Gastroesophageal sphincter (tissue), 4 donors: ENCODE results near the gene SARS1. TPM values are rescaled to one million over a fixed set of nuclear protein-coding genes. Genes with fewer than 3 reads are reported as not detected.

Experiments used
- ATAC-seq: fragments of 150-250 bp; one replicate; pipeline ENCODE4 v1.9.1; 2016; ENCODE audit warnings: mild to moderate bottlenecking, moderate library complexity
- H3K27ac ChIP-seq, 4 donors: fragments of 200-600 bp; sonication (generic) in 3 of 4; 1 replicate in 3 of 4; 2 replicates in 1 of 4; pipeline ENCODE4 v1.5.1; 2016 to 2019
- H3K27me3 ChIP-seq: fragments of 200-600 bp; sonication (generic); one replicate; pipeline ENCODE4 v1.5.1; 2019
- H3K36me3 ChIP-seq, 2 donors: fragments of 200-600 bp; sonication (generic); one replicate each; pipeline ENCODE4 v1.5.1; 2019; ENCODE audit warnings: control low read depth in 1 of 2
- H3K4me1 ChIP-seq, 3 donors: fragments of 200-600 bp; sonication (generic); 1 replicate in 2 of 3; 2 replicates in 1 of 3; pipeline ENCODE4 v1.5.1; 2016 to 2019; ENCODE audit warnings: control low read depth in 2 of 3
- H3K4me3 ChIP-seq, 2 donors: fragments of 200-600 bp; sonication (generic); one replicate each; pipeline ENCODE4 v1.5.1; 2019; ENCODE audit warnings: mild to moderate bottlenecking in 1 of 2, moderate library complexity in 1 of 2
- H3K9me3 ChIP-seq, 3 donors: fragments of 200-600 bp; sonication (generic); one replicate each; pipeline ENCODE4 v1.5.1; 2017 to 2019; ENCODE audit warnings: control low read depth in 2 of 3
- EP300 ChIP-seq: sonication (generic); formaldehyde crosslinking; IDR thresholded peaks from one replicate; pipeline ENCODE4 v1.6.1; 2017; ENCODE audit warnings: antibody characterized with exemption, mild to moderate bottlenecking
- POLR2A ChIP-seq, 2 donors: fragments of 450-650 bp; IDR thresholded peaks; one replicate each; pipeline ENCODE4 v1.6.1; 2017; ENCODE audit warnings: antibody characterized with exemption in 2 of 2, mild to moderate bottlenecking in 2 of 2, moderate library complexity in 1 of 2
- POLR2AphosphoS5 ChIP-seq: sonication (generic); formaldehyde crosslinking; IDR thresholded peaks from one replicate; pipeline ENCODE4 v1.6.1; 2017; ENCODE audit warnings: antibody characterized with exemption
- WGBS, 2 donors: methylation state at CpG; one replicate each; pipeline ENCODE4 v1.1.5; 2018; ENCODE audit warnings: low coverage in 1 of 2; 5-methylcytosine and 5-hydroxymethylcytosine counted together
- total RNA-seq, 4 donors: library from RNA; depleted of rRNA; stranded (reverse); fragments of >200 nt; gene quantifications; one replicate each; pipeline ENCODE4 v1.1.0, GENCODE V29; 2016
- TF ChIP-seq, protein P1 (sequence below), 4 experiments: fragments of 200-600 bp in 2 of 4; fragments of 450-650 bp in 2 of 4; sonication (generic) in 1 of 4; IDR thresholded peaks; one replicate each; pipeline ENCODE4 v1.5.1; 2017 to 2019; ENCODE audit warnings: antibody characterized with exemption in 4 of 4, mild to moderate bottlenecking in 2 of 4, moderate library complexity in 2 of 4

Gene SARS1
- total RNA-seq, 4 donors from 2014 or later: 154 to 187 (median 158) TPM

DNA sequence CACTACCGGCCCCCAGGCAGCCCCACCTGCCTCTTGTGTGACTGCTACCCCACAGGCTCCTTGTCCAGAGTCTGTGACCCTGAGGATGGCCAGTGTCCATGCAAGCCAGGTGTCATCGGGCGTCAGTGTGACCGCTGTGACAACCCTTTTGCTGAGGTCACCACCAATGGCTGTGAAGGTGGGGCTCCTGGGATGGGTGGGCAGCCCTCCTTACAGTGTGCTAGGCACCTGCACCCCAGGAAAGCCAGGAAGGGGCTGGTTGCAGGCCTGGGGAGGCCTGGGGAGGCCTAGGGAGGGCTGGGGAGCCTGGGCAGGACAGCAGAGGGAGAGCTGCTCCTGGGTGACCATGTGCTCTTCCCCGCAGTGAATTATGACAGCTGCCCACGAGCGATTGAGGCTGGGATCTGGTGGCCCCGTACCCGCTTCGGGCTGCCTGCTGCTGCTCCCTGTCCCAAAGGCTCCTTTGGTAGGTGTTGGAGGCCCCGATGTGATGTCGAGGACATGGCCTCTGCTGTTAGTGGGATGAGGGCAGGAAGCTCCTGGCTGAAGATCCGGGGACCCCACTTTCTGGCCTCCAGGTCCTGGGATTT, 52.1 kb downstream of the SARS1 start:
- Histone ChIP-seq H3K27me3 (no peaks in the 10 kb centered on the region), H3K4me3 (no peak overlapping the region), H3K36me3 (peaks cover 0 to 83% of the 10 kb centered on the region in 2 donors), H3K9me3 (no peaks in the 10 kb centered on the region), H3K4me1 (peaks cover 0 to 18% (median 0%) of the 10 kb centered on the region in 3 donors), H3K27ac (no peak overlapping the region)
- WGBS, 2 donors: 88 to 100% methylated on average over 1 to 4 of the region's 13 CpGs
- TF ChIP-seq, protein P1, sequence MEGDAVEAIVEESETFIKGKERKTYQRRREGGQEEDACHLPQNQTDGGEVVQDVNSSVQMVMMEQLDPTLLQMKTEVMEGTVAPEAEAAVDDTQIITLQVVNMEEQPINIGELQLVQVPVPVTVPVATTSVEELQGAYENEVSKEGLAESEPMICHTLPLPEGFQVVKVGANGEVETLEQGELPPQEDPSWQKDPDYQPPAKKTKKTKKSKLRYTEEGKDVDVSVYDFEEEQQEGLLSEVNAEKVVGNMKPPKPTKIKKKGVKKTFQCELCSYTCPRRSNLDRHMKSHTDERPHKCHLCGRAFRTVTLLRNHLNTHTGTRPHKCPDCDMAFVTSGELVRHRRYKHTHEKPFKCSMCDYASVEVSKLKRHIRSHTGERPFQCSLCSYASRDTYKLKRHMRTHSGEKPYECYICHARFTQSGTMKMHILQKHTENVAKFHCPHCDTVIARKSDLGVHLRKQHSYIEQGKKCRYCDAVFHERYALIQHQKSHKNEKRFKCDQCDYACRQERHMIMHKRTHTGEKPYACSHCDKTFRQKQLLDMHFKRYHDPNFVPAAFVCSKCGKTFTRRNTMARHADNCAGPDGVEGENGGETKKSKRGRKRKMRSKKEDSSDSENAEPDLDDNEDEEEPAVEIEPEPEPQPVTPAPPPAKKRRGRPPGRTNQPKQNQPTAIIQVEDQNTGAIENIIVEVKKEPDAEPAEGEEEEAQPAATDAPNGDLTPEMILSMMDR (IDR thresholded peaks at IDR 0.05): no peak
- TF ChIP-seq POLR2A (IDR thresholded peaks at IDR 0.05) (no peak), POLR2AphosphoS5 (no peak), EP300 (no peak)
- no peak for ATAC-seq

DNA sequence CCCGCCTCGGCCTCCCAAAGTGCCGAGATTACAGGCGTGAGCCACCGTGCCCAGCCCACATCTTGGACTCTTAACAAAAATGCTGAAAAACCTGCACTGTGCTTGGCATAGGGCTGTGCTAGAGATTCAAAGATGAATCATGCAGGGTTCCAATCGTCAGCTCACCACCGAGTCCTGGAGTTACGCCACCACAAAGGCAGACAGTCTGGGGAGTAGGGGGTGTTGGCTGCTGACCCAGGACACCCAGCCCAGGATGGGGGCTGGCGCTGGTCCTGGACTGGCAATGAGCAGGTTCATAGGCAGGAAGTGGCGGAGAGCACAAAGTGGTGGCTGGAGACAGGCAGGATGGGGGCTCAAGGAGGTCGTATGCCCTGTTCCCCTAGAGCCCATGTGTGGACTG, 53.2 kb downstream of the SARS1 start:
- H3K36me3 ChIP-seq: peaks cover 0 to 82% of the 10 kb centered on the region in 2 donors
- no peak for ATAC-seq
- peaks cover 0 to 18% (median 0%) of the 10 kb centered on the region in 3 donors for H3K4me1 ChIP-seq
- H3K27ac ChIP-seq: no peak overlapping the region
- H3K9me3 ChIP-seq: no peaks in the 10 kb centered on the region
- TF ChIP-seq POLR2A (IDR thresholded peaks at IDR 0.05) (no peak), EP300 (no peak), POLR2AphosphoS5 (no peak)
- TF ChIP-seq, protein P1 (IDR thresholded peaks at IDR 0.05): no peak
- no peak overlapping the region for H3K4me3 ChIP-seq
- no peaks in the 10 kb centered on the region for H3K27me3 ChIP-seq
- WGBS, 2 donors: 60% methylated on average over 1 of the region's 11 CpGs; no CpG with 5 or more reads in 1 of the 2 donors

DNA sequence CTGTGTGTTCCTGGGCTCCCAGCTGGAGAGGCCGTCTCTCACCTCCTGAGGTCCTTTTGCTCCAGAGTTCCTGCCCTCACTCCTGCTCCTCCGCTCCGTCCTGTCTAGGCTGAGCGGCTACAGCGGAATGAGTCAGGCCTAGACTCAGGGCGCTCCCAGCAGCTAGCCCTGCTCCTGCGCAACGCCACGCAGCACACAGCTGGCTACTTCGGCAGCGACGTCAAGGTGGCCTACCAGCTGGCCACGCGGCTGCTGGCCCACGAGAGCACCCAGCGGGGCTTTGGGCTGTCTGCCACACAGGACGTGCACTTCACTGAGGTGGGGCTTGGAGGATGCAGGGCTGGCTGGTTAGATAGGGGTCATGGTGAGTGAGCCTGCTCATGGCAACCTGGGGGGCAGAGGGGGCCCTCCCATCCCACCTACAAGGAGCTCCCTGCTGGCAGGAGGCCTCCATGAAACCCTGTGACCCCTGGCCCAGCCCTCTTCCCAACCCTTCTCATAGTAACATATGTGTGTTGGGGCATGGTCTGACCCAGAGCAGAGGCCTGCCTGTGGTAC, 54.1 kb downstream of the SARS1 start:
- Histone ChIP-seq H3K36me3 (peaks cover 0 to 81% of the 10 kb centered on the region in 2 donors), H3K27me3 (no peaks in the 10 kb centered on the region), H3K9me3 (no peaks in the 10 kb centered on the region), H3K4me1 (peaks cover 0 to 17% (median 0%) of the 10 kb centered on the region in 3 donors), H3K27ac (no peak overlapping the region), H3K4me3 (no peak overlapping the region)
- ATAC-seq: no peak
- TF ChIP-seq POLR2A (IDR thresholded peaks at IDR 0.05) (no peak), POLR2AphosphoS5 (no peak), EP300 (no peak)
- TF ChIP-seq, protein P1 (IDR thresholded peaks at IDR 0.05): no peak
- no CpG with 5 or more reads among the region's 17 CpGs for WGBS, 2 donors

DNA sequence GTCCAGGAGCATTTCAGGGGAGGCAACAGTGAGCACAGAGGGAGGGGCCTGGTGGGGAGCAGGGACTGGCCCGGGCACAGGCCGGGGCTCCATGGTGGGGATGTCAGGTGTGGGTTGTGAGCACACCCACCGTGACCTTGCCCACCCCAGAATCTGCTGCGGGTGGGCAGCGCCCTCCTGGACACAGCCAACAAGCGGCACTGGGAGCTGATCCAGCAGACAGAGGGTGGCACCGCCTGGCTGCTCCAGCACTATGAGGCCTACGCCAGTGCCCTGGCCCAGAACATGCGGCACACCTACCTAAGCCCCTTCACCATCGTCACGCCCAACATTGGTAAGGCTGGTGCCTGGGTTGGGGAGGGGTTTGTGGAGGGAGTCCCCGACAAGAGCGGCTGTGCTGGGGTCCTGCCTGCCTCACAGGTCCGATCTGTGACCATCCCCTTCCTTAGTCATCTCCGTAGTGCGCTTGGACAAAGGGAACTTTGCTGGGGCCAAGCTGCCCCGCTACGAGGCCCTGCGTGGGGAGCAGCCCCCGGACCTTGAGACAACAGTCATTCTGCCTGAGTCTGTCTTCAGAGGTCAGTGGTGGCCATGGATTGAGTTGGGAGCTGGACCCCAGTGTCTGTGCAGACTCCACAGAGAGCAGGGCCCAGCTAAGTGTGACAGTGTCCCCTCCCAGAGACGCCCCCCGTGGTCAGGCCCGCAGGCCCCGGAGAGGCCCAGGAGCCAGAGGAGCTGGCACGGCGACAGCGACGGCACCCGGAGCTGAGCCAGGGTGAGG, 54.9 kb downstream of the SARS1 start:
- TF ChIP-seq EP300 (no peak), POLR2AphosphoS5 (no peak), POLR2A (IDR thresholded peaks at IDR 0.05) (no peak)
- TF ChIP-seq, protein P1 (IDR thresholded peaks at IDR 0.05): no peak
- no peak for ATAC-seq
- no peak overlapping the region for H3K27ac ChIP-seq
- H3K9me3 ChIP-seq: no peaks in the 10 kb centered on the region
- H3K4me3 ChIP-seq: no peak overlapping the region
- WGBS, 2 donors: no CpG with 5 or more reads among the region's 29 CpGs
- H3K4me1 ChIP-seq: peaks cover 0 to 10% (median 0%) of the 10 kb centered on the region in 3 donors
- H3K27me3 ChIP-seq: no peaks in the 10 kb centered on the region
- H3K36me3 ChIP-seq: peaks cover 0 to 89% of the 10 kb centered on the region in 2 donors
